SKM-1 treated with dmso at 0.1 percent for 144 hours (cell line): ENCODE measurements around the gene ABO.
"Not testable (repeated sequence)": the region's sequence is repeated elsewhere in the genome, so short reads cannot be mapped to it uniquely, and the experiment has no call there.

Experiments used
- DNase-seq: peaks from one replicate; lab custom pipeline; 2025; ENCODE audit not compliant: unreplicated experiment; lab: John Stamatoyannopoulos, UW

ABO gene

GRCh38 chr9:133275105-133276000, at the start of gene ABO:
ABO (minus strand) TSS chr9:133275201.
- DNase-seq: no peak

- DNase-seq: no peak
These were observed 49.1 kb upstream of the ABO start for GRCh38 chr9:133323991-133324703.

- DNase-seq: no peak
These were observed 48.2 kb upstream of the ABO start for GRCh38 chr9:133323211-133323610.

- no peak for DNase-seq
These were observed 47.7 kb upstream of the ABO start for GRCh38 chr9:133322701-133323100.

- no peak for DNase-seq
These were observed 46.5 kb upstream of the ABO start for GRCh38 chr9:133321411-133321935.

GRCh38 chr9:133320421-133320881, 45.5 kb upstream of the ABO start:
- DNase-seq: no peak

GRCh38 chr9:133317551-133317950, 42.5 kb upstream of the ABO start:
- not testable (repeated sequence) for DNase-seq

- no peak for DNase-seq
These were observed 41.0 kb upstream of the ABO start for GRCh38 chr9:133315997-133316396.

- no peak for DNase-seq
These were observed 34.6 kb upstream of the ABO start for GRCh38 chr9:133309608-133310007.

- DNase-seq: no peak
These were observed 32.3 kb upstream of the ABO start for GRCh38 chr9:133307301-133307700.

GRCh38 chr9:133306242-133307204, 31.5 kb upstream of the ABO start:
- DNase-seq: no peak

GRCh38 chr9:133305731-133306130, 30.7 kb upstream of the ABO start:
- no peak for DNase-seq

- no peak for DNase-seq
These were observed 29.7 kb upstream of the ABO start for GRCh38 chr9:133304477-133305377.

- DNase-seq: no peak
These were observed 29.1 kb upstream of the ABO start for GRCh38 chr9:133304158-133304470.

- DNase-seq: no peak
These were observed 28.5 kb upstream of the ABO start for GRCh38 chr9:133303266-133304157.

GRCh38 chr9:133301253-133302230, 26.5 kb upstream of the ABO start:
- no peak for DNase-seq

GRCh38 chr9:133299996-133300395, 25.0 kb upstream of the ABO start:
- DNase-seq: not testable (repeated sequence)

GRCh38 chr9:133294257-133294656, 19.3 kb upstream of the ABO start:
- no peak for DNase-seq
